ENCODE measurements around the gene AKT1. TPM values are rescaled to one million over a fixed set of nuclear protein-coding genes. Genes with fewer than 3 reads are reported as not detected.

The AKT1 gene
- total and polyA plus RNA-seq, 2 of the 13 experiments (the other 11 are each of a cell fraction or from before 2014, with no cell fraction given) = 96.2 to 116 TPM

DNA sequence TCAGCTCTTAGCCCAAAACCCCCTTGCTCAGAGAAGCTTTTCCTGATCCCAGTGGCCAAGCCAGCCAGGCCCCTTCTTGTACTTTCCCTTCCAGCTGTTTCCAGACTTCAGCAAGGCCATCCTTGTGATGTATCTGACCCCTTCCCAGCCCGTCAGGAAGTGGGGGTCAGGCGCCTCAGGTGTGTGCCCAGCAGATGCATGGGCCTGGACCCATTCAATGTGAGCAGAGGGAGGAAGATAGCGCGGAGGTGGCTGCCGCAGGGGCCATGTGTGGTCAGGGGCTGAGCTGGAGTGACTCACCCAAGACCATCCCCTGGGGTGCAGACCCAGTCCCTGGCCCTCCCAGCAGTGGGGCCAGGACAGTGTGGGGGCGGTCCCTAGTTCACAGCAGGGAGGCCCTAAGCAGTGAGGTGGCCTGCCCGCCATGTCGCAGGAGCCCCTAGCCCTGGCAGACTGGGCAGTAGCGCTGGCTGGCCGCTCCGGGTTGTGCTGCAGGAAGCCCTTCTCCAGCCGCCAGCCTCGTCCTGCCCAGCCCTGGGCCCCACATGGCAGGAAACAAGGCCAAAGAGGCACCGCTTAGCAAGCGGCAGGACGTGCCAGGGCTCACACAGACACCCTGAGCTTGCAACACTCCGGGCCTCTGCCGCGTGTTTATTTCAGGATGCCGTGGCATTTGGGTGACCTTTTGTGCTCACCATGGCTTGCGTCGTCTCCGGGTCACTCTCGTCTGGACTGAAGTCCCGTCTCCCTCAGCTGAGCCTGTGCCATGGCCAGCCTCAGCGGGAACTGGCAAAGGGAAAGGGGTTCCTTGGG is 59.5 kb downstream of the AKT1 start (continued):
- TF ChIP-seq, protein P1, sequence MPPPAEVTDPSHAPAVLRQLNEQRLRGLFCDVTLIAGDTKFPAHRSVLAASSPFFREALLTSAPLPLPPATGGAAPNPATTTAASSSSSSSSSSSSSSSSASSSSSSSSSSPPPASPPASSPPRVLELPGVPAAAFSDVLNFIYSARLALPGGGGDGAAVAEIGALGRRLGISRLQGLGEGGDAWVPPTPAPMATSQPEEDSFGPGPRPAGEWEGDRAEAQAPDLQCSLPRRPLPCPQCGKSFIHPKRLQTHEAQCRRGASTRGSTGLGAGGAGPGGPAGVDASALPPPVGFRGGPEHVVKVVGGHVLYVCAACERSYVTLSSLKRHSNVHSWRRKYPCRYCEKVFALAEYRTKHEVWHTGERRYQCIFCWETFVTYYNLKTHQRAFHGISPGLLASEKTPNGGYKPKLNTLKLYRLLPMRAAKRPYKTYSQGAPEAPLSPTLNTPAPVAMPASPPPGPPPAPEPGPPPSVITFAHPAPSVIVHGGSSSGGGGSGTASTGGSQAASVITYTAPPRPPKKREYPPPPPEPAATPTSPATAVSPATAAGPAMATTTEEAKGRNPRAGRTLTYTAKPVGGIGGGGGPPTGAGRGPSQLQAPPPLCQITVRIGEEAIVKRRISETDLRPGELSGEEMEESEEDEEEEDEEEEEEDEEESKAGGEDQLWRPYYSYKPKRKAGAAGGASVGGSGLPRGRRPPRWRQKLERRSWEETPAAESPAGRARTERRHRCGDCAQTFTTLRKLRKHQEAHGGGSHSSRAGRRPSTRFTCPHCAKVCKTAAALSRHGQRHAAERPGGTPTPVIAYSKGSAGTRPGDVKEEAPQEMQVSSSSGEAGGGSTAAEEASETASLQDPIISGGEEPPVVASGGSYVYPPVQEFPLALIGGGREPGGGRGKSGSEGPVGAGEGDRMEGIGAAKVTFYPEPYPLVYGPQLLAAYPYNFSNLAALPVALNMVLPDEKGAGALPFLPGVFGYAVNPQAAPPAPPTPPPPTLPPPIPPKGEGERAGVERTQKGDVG (CRISPR knock-in tag; IDR thresholded peaks at IDR 0.05; ENCODE audit: borderline replicate concordance) = peak; percentile 87; the same call in 1 of the 2 replicates
- no peak for TF ChIP-seq ATF3 (CRISPR knock-in tag; IDR thresholded peaks at IDR 0.05)
- TF ChIP-seq ERF (CRISPR knock-in tag; IDR thresholded peaks at IDR 0.05) = peak; percentile 98
- 0 out of 2 replicates have a peak, but pooled peaks have one; percentile 58 for TF ChIP-seq FLYWCH1 (CRISPR knock-in tag; IDR thresholded peaks at IDR 0.05)
- TF ChIP-seq GLI4 (CRISPR knock-in tag; IDR thresholded peaks at IDR 0.05; ENCODE audit: borderline replicate concordance) = 0 out of 2 replicates have a peak, but pooled peaks have one; percentile 17
- peak; percentile 71; the same call in 1 of the 2 replicates for TF ChIP-seq ZFP90 (CRISPR knock-in tag; IDR thresholded peaks at IDR 0.05; ENCODE audit: borderline replicate concordance)
- TF ChIP-seq SP1 (IDR thresholded peaks at IDR 0.05) = no peak
- TF ChIP-seq SP1 (CRISPR knock-in tag; IDR thresholded peaks at IDR 0.05) = no peak
- TF ChIP-seq YEATS4 (CRISPR knock-in tag; IDR thresholded peaks at IDR 0.05; ENCODE audit: borderline replicate concordance) = peak; percentile 87; the same call in 1 of the 2 replicates
- peak; percentile 93 for TF ChIP-seq ZNF430 (CRISPR knock-in tag; IDR thresholded peaks at IDR 0.05)
- peak; percentile 42; the same call in 1 of the 2 replicates for TF ChIP-seq SMAD3 (CRISPR knock-in tag; IDR thresholded peaks at IDR 0.05)
- TF ChIP-seq KMT2B (CRISPR knock-in tag; IDR thresholded peaks at IDR 0.05) = peak; percentile 77; the same call in 1 of the 2 replicates
- peak; percentile 76 for TF ChIP-seq HIVEP1 (CRISPR knock-in tag; IDR thresholded peaks at IDR 0.05)
- peak; percentile 89; the same call in 1 of the 2 replicates for TF ChIP-seq ZNF614 (CRISPR knock-in tag; IDR thresholded peaks at IDR 0.05; ENCODE audit: borderline replicate concordance)
- TF ChIP-seq SUZ12 (IDR thresholded peaks at IDR 0.05; ENCODE audit: low read depth, low read length) = no peak
- TF ChIP-seq RAD51 (IDR thresholded peaks at IDR 0.05; ENCODE audit: borderline replicate concordance) = no peak
- TF ChIP-seq HDAC1 (CRISPR knock-in tag; IDR thresholded peaks at IDR 0.05) = peak; percentile 95
- TF ChIP-seq, protein P2, sequence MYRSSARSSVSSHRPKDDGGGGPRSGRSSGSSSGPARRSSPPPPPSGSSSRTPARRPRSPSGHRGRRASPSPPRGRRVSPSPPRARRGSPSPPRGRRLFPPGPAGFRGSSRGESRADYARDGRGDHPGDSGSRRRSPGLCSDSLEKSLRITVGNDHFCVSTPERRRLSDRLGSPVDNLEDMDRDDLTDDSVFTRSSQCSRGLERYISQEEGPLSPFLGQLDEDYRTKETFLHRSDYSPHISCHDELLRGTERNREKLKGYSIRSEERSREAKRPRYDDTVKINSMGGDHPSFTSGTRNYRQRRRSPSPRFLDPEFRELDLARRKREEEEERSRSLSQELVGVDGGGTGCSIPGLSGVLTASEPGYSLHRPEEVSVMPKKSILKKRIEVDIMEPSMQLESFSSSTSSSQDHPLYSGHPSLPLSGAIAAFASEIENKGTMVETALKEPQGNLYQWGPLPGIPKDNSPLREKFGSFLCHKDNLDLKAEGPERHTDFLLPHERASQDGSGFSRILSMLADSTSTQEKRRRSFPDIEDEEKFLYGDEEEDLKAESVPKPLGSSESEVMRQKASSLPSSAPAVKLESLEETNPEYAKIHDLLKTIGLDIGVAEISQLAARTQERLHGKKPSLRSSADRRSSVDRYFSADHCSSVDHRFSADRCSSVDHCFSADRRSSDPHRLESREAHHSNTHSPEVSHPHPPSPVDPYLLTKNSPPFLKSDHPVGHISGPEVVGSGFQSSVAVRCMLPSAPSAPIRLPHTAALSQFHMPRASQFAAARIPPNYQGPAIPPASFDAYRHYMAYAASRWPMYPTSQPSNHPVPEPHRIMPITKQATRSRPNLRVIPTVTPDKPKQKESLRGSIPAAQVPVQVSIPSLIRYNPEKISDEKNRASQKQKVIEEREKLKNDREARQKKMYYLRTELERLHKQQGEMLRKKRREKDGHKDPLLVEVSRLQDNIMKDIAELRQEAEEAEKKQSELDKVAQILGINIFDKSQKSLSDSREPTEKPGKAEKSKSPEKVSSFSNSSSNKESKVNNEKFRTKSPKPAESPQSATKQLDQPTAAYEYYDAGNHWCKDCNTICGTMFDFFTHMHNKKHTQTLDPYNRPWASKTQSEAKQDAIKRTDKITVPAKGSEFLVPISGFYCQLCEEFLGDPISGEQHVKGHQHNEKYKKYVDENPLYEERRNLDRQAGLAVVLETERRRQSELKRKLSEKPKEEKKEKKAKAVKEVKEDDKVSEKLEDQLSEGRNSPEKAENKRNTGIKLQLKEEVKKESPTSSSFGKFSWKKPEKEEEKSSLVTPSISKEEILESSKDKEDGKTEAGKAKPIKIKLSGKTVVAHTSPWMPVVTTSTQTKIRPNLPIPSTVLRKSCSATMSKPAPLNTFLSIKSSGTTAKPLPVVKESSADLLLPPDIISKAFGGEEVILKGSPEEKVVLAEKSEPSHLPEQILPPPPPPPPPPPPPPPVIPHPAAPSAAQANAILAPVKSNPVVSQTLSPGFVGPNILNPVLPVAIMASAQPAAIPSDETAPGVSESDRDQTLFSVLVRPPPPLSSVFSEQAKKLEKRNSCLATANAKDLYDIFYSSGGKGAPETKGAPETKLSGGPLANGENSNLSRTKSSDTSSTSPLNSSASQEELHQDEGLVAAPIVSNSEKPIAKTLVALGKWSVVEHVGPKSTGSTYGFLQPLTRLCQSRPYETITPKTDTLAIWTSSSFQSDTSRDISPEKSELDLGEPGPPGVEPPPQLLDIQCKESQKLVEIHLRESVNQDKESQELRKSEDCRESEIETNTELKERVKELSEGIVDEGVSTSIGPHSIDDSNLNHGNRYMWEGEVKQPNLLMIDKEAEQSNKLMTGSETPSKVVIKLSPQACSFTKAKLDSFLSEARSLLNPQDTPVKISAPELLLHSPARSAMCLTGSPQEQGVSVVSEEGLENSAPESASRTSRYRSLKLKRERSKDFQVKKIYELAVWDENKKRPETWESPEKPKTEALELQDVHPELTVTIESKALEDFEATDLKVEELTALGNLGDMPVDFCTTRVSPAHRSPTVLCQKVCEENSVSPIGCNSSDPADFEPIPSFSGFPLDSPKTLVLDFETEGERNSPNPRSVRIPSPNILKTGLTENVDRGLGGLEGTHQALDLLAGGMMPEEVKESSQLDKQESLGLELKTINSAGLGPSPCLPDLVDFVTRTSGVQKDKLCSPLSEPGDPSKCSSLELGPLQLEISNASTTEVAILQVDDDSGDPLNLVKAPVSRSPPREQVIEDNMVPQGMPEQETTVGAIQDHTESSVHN (CRISPR knock-in tag; IDR thresholded peaks at IDR 0.05) = peak; percentile 82; the same call in 1 of the 2 replicates
